Measurements from ENCODE around the gene IL17RB. TPM values are rescaled to one million over a fixed set of nuclear protein-coding genes. Genes with fewer than 3 reads are reported as not detected.

The IL17RB gene
- polyA plus RNA-seq, 2 of the 4 experiments (the other 2 are of a cell fraction): 1.9 to 2.2 TPM

- no peak overlapping the region for H3K4me3 ChIP-seq
- ChIA-PET CTCF (no interaction called here), POLR2A (no interaction called here)
- H3K4me2 ChIP-seq: no peak overlapping the region
- DNase-seq (ENCODE audit: low read depth in 1 of 2, low spot score in 1 of 2): no peak
- FAIRE-seq: no peak
- H3K27ac ChIP-seq: no peak overlapping the region
- no peak for ATAC-seq
- no peaks in the 10 kb centered on the region for H3K4me1 ChIP-seq
- WGBS (ENCODE audit: missing lambda C conversion rate): 73% methylated on average over 8 of the region's 10 CpGs
- no peak for TF ChIP-seq MAZ (IDR thresholded peaks at IDR 0.05; ENCODE audit: borderline replicate concordance, low read depth, low read length)
- no peak for TF ChIP-seq KDM1A (IDR thresholded peaks at IDR 0.05; ENCODE audit: low read depth)
- no peak for TF ChIP-seq PBX3 (IDR thresholded peaks at IDR 0.05)
- no peak for TF ChIP-seq EHF (CRISPR knock-in tag; IDR thresholded peaks at IDR 0.05)
- TF ChIP-seq HEYL (CRISPR knock-in tag; IDR thresholded peaks at IDR 0.05): no peak
- TF ChIP-seq HDAC2 (IDR thresholded peaks at IDR 0.05): no peak
- no peak for TF ChIP-seq FOSB (CRISPR knock-in tag; IDR thresholded peaks at IDR 0.05)
- TF ChIP-seq E2F6 (IDR thresholded peaks at IDR 0.05; ENCODE audit: borderline replicate concordance, low read depth): no peak
- TF ChIP-seq ZNF302 (CRISPR knock-in tag; IDR thresholded peaks at IDR 0.05): no peak
- TF ChIP-seq GATA3 (IDR thresholded peaks at IDR 0.05; ENCODE audit: borderline replicate concordance): no peak
- TF ChIP-seq REST (IDR thresholded peaks at IDR 0.05): no peak
- TF ChIP-seq CBX8 (IDR thresholded peaks at IDR 0.05): no peak
- TF ChIP-seq ATOH8 (CRISPR knock-in tag; IDR thresholded peaks at IDR 0.05; ENCODE audit: low read depth): no peak
- no peak for TF ChIP-seq MAX (IDR thresholded peaks at IDR 0.05)
- TF ChIP-seq HES2 (IDR thresholded peaks at IDR 0.05): no peak
- TF ChIP-seq CHD4 (IDR thresholded peaks at IDR 0.05; ENCODE audit: borderline replicate concordance): no peak
- no peak for TF ChIP-seq ZSCAN20 (CRISPR knock-in tag; IDR thresholded peaks at IDR 0.05)
- TF ChIP-seq POLR2AphosphoS2 (conservative IDR thresholded peaks at IDR 0.05; ENCODE audit: low read length): no peak
- no peak for TF ChIP-seq RFX5 (IDR thresholded peaks at IDR 0.05)
- no peak for TF ChIP-seq ELK1 (IDR thresholded peaks at IDR 0.05; ENCODE audit: low read depth, low read length)
- H3K9me3 ChIP-seq: no peaks in the 10 kb centered on the region
Measured at GRCh38 chr3:53823956-53824657, 22.3 kb upstream of the IL17RB start.
